HG02642 (cell line): Measurements from ENCODE around the gene A1BG.
A peak's percentile ranks its signal among the peaks of the same experiment; 100 is the strongest.

Experiments
- ATAC-seq: cut with Tn5 transposase; IDR thresholded peaks from one replicate; pipeline ENCODE4 v1.9.1; 2021; ENCODE audit warnings: mild to moderate bottlenecking; ENCODE audit not compliant: unreplicated experiment, poor library complexity

A1BG gene, protein sequence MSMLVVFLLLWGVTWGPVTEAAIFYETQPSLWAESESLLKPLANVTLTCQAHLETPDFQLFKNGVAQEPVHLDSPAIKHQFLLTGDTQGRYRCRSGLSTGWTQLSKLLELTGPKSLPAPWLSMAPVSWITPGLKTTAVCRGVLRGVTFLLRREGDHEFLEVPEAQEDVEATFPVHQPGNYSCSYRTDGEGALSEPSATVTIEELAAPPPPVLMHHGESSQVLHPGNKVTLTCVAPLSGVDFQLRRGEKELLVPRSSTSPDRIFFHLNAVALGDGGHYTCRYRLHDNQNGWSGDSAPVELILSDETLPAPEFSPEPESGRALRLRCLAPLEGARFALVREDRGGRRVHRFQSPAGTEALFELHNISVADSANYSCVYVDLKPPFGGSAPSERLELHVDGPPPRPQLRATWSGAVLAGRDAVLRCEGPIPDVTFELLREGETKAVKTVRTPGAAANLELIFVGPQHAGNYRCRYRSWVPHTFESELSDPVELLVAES

GRCh38 chr19:58352760-58353671 lies at the start of gene A1BG:
TSS of gene A1BG (minus strand) at chr19:58353492. CDS start at chr19:58353437, 55 bp downstream.
- ATAC-seq = no peak

GRCh38 chr19:58401840-58402421 lies 48.6 kb upstream of the A1BG start:
- no peak for ATAC-seq

DNA sequence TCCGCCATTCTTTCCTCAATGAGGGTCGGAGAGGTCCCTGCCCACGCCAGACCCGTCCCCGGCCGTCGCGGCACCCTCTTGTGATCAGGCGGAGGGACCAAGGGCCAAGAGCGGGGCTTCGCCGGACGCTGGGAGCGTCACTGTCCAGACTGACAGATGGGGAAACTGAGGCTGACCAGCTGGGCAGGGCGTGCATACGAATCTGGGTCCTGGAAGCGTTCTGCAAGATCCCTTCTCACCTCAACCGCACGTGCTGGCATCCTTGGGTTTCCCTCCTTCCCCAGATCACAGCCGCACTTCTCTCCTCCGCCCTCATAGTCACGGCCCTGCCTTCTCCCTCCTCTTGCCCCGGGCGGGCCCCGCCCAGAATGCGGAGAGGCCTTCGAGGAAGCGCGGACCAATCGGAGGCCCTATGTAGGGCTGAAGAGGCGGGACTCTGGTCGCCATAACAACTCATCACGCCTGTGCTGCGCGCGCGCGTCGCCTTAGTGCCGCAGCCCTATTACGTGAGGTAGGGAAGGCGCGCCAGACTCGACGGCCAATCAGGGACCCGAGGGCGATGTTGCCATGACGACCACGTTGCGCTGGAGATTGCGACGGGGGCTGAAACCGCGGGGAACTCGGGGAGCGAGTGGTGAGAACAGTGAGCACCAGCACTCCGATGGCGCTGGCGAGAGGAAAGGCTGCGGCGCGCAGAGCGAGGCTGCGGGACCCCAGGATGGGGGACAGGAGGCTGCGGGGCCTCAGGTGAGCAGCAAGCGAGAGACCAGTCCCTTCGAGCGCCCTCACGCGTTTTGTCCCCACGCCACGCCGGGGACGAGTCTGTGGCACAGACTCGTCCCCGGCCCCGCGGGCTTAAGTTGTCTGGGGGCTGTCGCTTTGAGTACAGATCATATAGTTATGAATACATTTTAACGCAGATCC lies 47.9 kb upstream of the A1BG start:
- ATAC-seq = peak; percentile 98

GRCh38 chr19:58400316-58400915 lies 47.1 kb upstream of the A1BG start:
- no peak for ATAC-seq

GRCh38 chr19:58399903-58400302 lies 46.6 kb upstream of the A1BG start:
- ATAC-seq = no peak

GRCh38 chr19:58398545-58398944 lies 45.3 kb upstream of the A1BG start:
- ATAC-seq = no peak

DNA sequence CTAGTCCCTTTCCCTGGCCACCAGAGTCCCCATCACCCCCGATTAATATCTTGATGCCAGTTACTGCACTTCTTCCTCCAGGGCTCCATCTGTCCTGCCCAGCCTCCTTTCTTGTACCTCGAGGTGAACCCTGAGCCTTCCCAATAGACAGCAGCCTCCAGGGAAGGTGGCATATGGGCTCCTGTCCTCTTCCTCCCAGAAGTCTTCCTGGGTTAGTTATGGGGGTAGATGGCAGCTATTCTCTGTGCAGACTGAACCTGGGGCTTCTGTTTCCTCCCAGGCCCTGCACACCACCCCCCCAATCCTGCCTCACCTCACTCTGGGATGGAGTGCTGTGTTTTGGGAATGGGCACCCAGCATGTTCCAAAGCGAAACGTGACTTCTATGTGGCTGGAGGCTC lies 44.8 kb upstream of the A1BG start:
- ATAC-seq = no peak

DNA sequence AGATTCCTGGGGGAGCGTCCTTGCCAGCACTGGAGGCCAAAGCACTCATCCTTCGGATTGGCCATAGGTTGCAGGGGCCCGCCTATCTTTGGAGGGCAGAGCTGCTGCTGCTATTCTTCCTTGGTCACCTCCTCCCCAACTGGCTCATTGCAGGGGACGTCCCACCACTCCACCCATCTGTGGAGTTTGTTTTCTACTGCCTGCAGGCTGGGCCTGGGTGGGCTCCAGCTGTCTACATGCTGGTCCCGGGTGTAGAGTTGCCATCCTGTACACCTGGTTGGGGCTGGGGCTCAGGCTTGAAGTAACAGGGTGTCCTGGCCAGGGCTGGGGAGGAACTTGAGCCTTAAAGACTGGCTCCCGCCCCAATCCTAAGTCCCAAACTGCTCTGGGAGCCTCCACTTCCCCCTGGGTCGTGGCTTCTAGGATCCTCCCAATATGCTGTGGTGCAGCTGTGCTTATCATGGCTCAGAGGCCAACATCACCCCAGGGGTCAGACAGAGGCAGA lies 44.3 kb upstream of the A1BG start:
- ATAC-seq = no peak

GRCh38 chr19:58396691-58397532 lies 43.6 kb upstream of the A1BG start:
- ATAC-seq = no peak

GRCh38 chr19:58395979-58396627 lies 42.8 kb upstream of the A1BG start:
- no peak for ATAC-seq

DNA sequence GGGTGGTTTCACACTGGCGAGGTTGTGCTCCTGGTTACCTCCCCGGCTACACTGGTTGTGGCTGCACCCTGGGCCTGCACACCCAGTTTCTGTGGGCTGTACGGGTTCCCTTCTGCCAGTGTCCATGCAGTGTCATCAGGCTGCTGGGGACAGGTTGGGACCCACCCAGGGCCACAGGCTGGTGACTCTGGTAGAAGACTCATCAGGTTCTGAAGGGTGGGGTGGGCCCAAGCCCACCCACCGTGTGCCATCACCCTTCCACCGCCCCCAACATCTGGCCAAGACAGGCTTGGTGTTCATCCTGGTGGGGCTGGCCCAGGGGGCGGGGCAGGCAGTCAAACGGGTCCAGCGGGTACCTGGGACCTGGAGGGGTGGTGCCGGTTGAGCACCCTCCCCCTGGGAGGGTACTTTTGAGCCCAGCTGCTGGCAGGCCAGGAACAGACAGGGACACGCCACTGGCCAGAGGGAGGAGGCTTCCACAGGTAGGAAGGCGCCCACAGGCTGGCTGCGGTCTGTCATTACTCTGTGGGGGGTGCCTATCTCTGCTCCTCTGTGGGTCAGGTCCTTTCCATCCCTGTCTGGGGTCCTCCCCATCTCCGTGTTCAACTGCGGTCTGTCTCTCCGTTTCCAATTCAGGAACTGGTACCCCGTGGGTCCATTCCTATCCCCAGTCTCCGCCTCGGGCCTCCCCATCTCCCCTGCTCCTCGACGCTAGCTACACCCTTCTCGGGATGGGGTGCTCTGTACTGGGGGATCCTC lies 42.1 kb upstream of the A1BG start, which contains the start of gene RNF225:
Gene RNF225 (plus strand): TSS at position 437 of the 759 bp plus-strand sequence. CDS start 434 bp downstream, outside the sequence.
- ATAC-seq = no peak

DNA sequence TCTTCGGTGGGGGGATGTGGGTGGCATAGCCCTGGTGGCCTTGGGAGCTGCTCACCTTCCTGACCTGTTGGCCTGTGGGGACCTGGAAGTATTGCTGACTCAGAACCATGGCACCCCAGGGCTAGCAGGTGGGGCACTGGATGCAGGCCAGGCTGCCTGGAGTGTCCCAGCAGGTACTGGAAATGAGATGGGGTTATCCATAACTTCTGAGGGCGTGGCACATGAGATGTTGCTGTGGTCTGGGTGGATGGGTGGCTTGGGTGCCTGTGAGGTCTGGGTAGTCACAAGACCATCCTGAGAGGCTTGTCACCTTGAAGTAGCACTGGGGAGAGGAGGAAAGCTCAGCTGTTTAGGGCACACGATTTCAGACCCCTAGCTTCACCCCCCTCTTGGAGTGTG lies 41.5 kb upstream of the A1BG start:
- no peak for ATAC-seq

DNA sequence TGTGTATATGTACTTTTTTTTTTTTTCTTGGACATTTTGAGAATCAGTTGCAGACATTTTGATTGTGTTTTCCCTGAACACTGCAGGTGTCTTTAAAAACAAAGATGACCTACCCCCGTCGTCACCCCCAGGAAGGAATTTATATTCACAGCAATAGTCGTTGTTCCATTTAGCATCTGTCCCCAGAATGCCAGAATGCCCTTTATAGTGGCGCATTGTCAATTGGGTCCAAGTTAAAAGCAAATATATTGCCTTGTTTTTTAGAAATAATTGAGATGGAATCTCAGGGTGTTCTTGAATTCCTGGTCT lies 40.4 kb upstream of the A1BG start:
- no peak for ATAC-seq

- ATAC-seq = no peak
Measured at GRCh38 chr19:58392945-58393724, 39.8 kb upstream of the A1BG start.

GRCh38 chr19:58388175-58388526 lies 34.9 kb upstream of the A1BG start:
- no peak for ATAC-seq

GRCh38 chr19:58387338-58388174 lies 34.3 kb upstream of the A1BG start:
- ATAC-seq = no peak
